ENCODE results near the gene ZNF484.
"Not testable (repeated sequence)": the region's sequence is repeated elsewhere in the genome, so short reads cannot be mapped to it uniquely, and the experiment has no call there.

Gene ZNF484

DNA sequence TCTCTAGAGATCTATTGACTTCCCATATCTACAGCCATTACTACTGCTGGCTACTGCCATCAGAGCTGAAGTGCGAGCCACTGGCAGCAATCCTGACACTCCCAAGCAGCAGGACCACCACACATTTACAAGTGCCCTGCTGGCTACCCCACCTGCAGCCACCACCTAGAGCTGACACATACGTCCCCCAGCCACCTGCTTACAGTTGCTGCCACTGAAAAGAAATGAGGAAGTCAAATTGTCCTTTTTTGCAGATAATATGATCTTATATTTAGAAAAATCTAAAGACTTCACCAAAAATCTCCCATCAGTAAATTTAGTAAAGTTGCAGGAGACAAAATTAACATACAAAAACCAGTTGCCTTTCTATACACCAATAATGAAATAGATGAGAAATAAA, 48.4 kb downstream of the ZNF484 start:
- H3K9ac ChIP-seq (ENCODE audit: low read length) = no peak overlapping the region
- H3K27me3 ChIP-seq (ENCODE audit: insufficient read depth, low read length, poor library complexity) = no peaks in the 10 kb centered on the region
- WGBS (ENCODE audit: extremely low coverage, insufficient coverage, low lambda C conversion rate) = no CpG with 5 or more reads among the region's 2 CpGs
- no peak overlapping the region for H3K27ac ChIP-seq (ENCODE audit: low read depth, low read length)
- H4K5ac ChIP-seq (ENCODE audit: low read length) = no peak overlapping the region
- no peak overlapping the region for H3K4me2 ChIP-seq (ENCODE audit: low read length)
- H3K18ac ChIP-seq (ENCODE audit: low read length) = no peak overlapping the region
- H2AK5ac ChIP-seq (ENCODE audit: low read length) = no peak overlapping the region
- H3K4ac ChIP-seq (ENCODE audit: low read depth, low read length) = no peak overlapping the region
- no peaks in the 10 kb centered on the region for H3K79me1 ChIP-seq (ENCODE audit: low read length)
- no peak overlapping the region for H3K56ac ChIP-seq (ENCODE audit: low read length)
- DNase-seq = no peak
- no peak overlapping the region for H2BK15ac ChIP-seq (replicated peaks; ENCODE audit: low read depth)
- H3K4me1 ChIP-seq (ENCODE audit: control insufficient read depth, low read depth, low read length) = no peaks in the 10 kb centered on the region
- H3K4me3 ChIP-seq (ENCODE audit: low read length) = no peak overlapping the region
- H3K23ac ChIP-seq (ENCODE audit: low read length) = no peak overlapping the region
- no peak overlapping the region for H4K8ac ChIP-seq (ENCODE audit: low read depth, low read length)
- H3K79me2 ChIP-seq (ENCODE audit: control insufficient read depth, insufficient read depth, low read length) = no peaks in the 10 kb centered on the region
- no peaks in the 10 kb centered on the region for H3K36me3 ChIP-seq (ENCODE audit: control insufficient read depth, insufficient read depth, low read length)
- no peak overlapping the region for H2BK5ac ChIP-seq (ENCODE audit: low read length)
- H2BK120ac ChIP-seq (ENCODE audit: low read depth, low read length) = no peak overlapping the region

GRCh38 chr9:92825065-92825464, 52.8 kb downstream of the ZNF484 start:
- H4K8ac ChIP-seq (ENCODE audit: low read depth, low read length); H3K18ac ChIP-seq (ENCODE audit: low read length); H4K5ac ChIP-seq (ENCODE audit: low read length); H3K9ac ChIP-seq (ENCODE audit: low read length); H3K79me2 ChIP-seq (ENCODE audit: control insufficient read depth, insufficient read depth, low read length); H3K56ac ChIP-seq (ENCODE audit: low read length); H3K4ac ChIP-seq (ENCODE audit: low read depth, low read length); H3K4me2 ChIP-seq (ENCODE audit: low read length); H2BK120ac ChIP-seq (ENCODE audit: low read depth, low read length); H3K36me3 ChIP-seq (ENCODE audit: control insufficient read depth, insufficient read depth, low read length); H2BK5ac ChIP-seq (ENCODE audit: low read length); H3K4me1 ChIP-seq (ENCODE audit: control insufficient read depth, low read depth, low read length); H3K4me3 ChIP-seq (ENCODE audit: low read length); H2AK5ac ChIP-seq (ENCODE audit: low read length); H3K79me1 ChIP-seq (ENCODE audit: low read length); H3K27me3 ChIP-seq (ENCODE audit: insufficient read depth, low read length, poor library complexity); DNase-seq; H3K27ac ChIP-seq (ENCODE audit: low read depth, low read length); H2BK15ac ChIP-seq (replicated peaks; ENCODE audit: low read depth); H3K23ac ChIP-seq (ENCODE audit: low read length): not testable (repeated sequence)
- no CpG with 5 or more reads among the region's 2 CpGs for WGBS (ENCODE audit: extremely low coverage, insufficient coverage, low lambda C conversion rate)

- Histone ChIP-seq H3K4me3 (ENCODE audit: low read length) (no peak overlapping the region), H2AK5ac (ENCODE audit: low read length) (no peak overlapping the region), H3K4me1 (ENCODE audit: control insufficient read depth, low read depth, low read length) (no peaks in the 10 kb centered on the region), H2BK5ac (ENCODE audit: low read length) (no peak overlapping the region), H3K18ac (ENCODE audit: low read length) (no peak overlapping the region), H3K79me2 (ENCODE audit: control insufficient read depth, insufficient read depth, low read length) (no peaks in the 10 kb centered on the region), H3K4me2 (ENCODE audit: low read length) (no peak overlapping the region), H3K27ac (ENCODE audit: low read depth, low read length) (no peak overlapping the region), H3K9ac (ENCODE audit: low read length) (no peak overlapping the region), H3K4ac (ENCODE audit: low read depth, low read length) (no peak overlapping the region), H2BK120ac (ENCODE audit: low read depth, low read length) (no peak overlapping the region), H3K79me1 (ENCODE audit: low read length) (no peaks in the 10 kb centered on the region), H2BK15ac (replicated peaks; ENCODE audit: low read depth) (no peak overlapping the region), H3K27me3 (ENCODE audit: insufficient read depth, low read length, poor library complexity) (no peaks in the 10 kb centered on the region), H3K56ac (ENCODE audit: low read length) (no peak overlapping the region), H3K23ac (ENCODE audit: low read length) (no peak overlapping the region), H4K8ac (ENCODE audit: low read depth, low read length) (no peak overlapping the region), H3K36me3 (ENCODE audit: control insufficient read depth, insufficient read depth, low read length) (no peaks in the 10 kb centered on the region), H4K5ac (ENCODE audit: low read length) (no peak overlapping the region)
- WGBS (ENCODE audit: extremely low coverage, insufficient coverage, low lambda C conversion rate) = no CpG with 5 or more reads among the region's 3 CpGs
- DNase-seq = no peak
Observed at GRCh38 chr9:92820964-92821363, 56.9 kb downstream of the ZNF484 start.

GRCh38 chr9:92819898-92820297, 57.9 kb downstream of the ZNF484 start:
- not testable (repeated sequence) for H3K36me3 ChIP-seq (ENCODE audit: control insufficient read depth, insufficient read depth, low read length); H2BK5ac ChIP-seq (ENCODE audit: low read length); H3K79me2 ChIP-seq (ENCODE audit: control insufficient read depth, insufficient read depth, low read length); H2AK5ac ChIP-seq (ENCODE audit: low read length); H4K8ac ChIP-seq (ENCODE audit: low read depth, low read length); DNase-seq; H3K18ac ChIP-seq (ENCODE audit: low read length); H3K56ac ChIP-seq (ENCODE audit: low read length); H3K9ac ChIP-seq (ENCODE audit: low read length); H3K4me1 ChIP-seq (ENCODE audit: control insufficient read depth, low read depth, low read length); H3K4me3 ChIP-seq (ENCODE audit: low read length); H2BK15ac ChIP-seq (replicated peaks; ENCODE audit: low read depth); H3K27me3 ChIP-seq (ENCODE audit: insufficient read depth, low read length, poor library complexity); H3K23ac ChIP-seq (ENCODE audit: low read length); H3K4me2 ChIP-seq (ENCODE audit: low read length); H2BK120ac ChIP-seq (ENCODE audit: low read depth, low read length); H4K5ac ChIP-seq (ENCODE audit: low read length); H3K4ac ChIP-seq (ENCODE audit: low read depth, low read length); H3K79me1 ChIP-seq (ENCODE audit: low read length); H3K27ac ChIP-seq (ENCODE audit: low read depth, low read length)
- no CpG with 5 or more reads among the region's 1 CpG for WGBS (ENCODE audit: extremely low coverage, insufficient coverage, low lambda C conversion rate)

- not testable (repeated sequence) for H3K79me1 ChIP-seq (ENCODE audit: low read length)
- peak overlapping the region; percentile 1 for H3K4me3 ChIP-seq (ENCODE audit: low read length)
Observed at GRCh38 chr9:92809629-92810326, 68.1 kb downstream of the ZNF484 start.

More at GRCh38 chr9:92809629-92810326, 68.1 kb downstream of the ZNF484 start:
- not testable (repeated sequence) for H3K9ac ChIP-seq (ENCODE audit: low read length); H3K27ac ChIP-seq (ENCODE audit: low read depth, low read length); H2AK5ac ChIP-seq (ENCODE audit: low read length); H3K4me1 ChIP-seq (ENCODE audit: control insufficient read depth, low read depth, low read length); H2BK15ac ChIP-seq (replicated peaks; ENCODE audit: low read depth); H4K5ac ChIP-seq (ENCODE audit: low read length); H3K23ac ChIP-seq (ENCODE audit: low read length); H4K8ac ChIP-seq (ENCODE audit: low read depth, low read length); H2BK5ac ChIP-seq (ENCODE audit: low read length); H3K79me2 ChIP-seq (ENCODE audit: control insufficient read depth, insufficient read depth, low read length); H3K4ac ChIP-seq (ENCODE audit: low read depth, low read length); DNase-seq; H2BK120ac ChIP-seq (ENCODE audit: low read depth, low read length); H3K36me3 ChIP-seq (ENCODE audit: control insufficient read depth, insufficient read depth, low read length); H3K18ac ChIP-seq (ENCODE audit: low read length)
- Histone ChIP-seq H3K56ac (ENCODE audit: low read length) (peak overlapping the region; percentile 87), H3K27me3 (ENCODE audit: insufficient read depth, low read length, poor library complexity) (peaks cover 25% of the 10 kb centered on the region), H3K4me2 (ENCODE audit: low read length) (peak overlapping the region; percentile 6)
- no CpG with 5 or more reads among the region's 34 CpGs for WGBS (ENCODE audit: extremely low coverage, insufficient coverage, low lambda C conversion rate)
